NCI-H2107 (cell line): ENCODE results near the gene CEP135.
"Not testable (repeated sequence)": the region's sequence is repeated elsewhere in the genome, so short reads cannot be mapped to it uniquely, and the experiment has no call there.

ENCODE experiments used
- DNase-seq: peaks from one replicate; lab custom pipeline; 2025; lab: John Stamatoyannopoulos, UW

The CEP135 gene, protein sequence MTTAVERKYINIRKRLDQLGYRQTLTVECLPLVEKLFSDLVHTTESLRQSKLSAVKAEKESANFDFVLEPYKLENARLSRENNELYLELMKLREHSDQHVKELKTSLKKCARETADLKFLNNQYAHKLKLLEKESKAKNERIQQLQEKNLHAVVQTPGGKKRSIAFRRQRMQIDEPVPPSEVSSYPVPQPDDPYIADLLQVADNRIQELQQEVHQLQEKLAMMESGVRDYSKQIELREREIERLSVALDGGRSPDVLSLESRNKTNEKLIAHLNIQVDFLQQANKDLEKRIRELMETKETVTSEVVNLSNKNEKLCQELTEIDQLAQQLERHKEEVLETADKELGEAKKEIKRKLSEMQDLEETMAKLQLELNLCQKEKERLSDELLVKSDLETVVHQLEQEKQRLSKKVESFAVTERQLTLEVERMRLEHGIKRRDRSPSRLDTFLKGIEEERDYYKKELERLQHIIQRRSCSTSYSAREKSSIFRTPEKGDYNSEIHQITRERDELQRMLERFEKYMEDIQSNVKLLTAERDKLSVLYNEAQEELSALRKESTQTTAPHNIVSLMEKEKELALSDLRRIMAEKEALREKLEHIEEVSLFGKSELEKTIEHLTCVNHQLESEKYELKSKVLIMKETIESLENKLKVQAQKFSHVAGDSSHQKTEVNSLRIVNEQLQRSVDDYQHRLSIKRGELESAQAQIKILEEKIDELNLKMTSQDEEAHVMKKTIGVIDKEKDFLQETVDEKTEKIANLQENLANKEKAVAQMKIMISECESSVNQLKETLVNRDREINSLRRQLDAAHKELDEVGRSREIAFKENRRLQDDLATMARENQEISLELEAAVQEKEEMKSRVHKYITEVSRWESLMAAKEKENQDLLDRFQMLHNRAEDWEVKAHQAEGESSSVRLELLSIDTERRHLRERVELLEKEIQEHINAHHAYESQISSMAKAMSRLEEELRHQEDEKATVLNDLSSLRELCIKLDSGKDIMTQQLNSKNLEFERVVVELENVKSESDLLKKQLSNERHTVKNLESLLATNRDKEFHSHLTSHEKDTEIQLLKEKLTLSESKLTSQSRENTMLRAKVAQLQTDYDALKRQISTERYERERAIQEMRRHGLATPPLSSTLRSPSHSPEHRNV

DNA sequence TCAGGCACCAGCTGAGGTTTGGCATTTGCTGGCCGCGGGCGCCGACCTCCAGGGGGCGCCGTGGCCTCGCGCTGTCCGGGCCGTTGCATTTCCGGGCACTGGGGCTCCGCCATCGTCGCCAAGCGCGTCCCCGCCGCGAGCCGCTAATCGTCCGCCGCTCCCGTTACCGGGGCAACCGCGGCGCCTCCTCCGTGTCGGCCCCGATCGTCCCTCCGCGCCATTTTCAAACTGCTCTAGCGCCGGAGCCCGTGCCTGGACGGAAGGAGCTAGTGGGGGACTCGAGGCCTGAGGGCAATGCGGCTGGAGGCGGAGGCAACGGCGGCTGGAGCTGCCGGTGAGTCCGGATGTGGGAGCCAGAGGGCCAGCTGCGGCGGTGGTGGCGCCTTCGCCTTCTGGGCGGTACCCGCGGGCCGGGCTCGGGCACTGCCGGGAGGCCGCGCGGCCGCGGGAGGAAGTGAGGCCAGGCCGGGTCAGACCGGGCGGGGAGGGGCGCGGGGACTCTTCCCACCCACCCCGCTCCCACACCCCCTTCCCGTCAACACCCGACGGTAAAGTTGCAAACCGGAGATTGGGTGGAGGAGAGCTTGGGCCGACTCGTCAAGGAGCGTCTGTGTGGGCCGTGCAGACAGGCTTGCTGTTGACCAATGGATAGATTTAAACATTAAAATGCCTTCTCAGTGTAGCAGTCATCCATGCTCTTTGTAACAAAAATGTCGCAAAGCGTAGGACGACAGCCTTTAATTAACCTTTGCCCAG is at the start of gene CEP135:
TSS of gene CEP135 (plus strand) at position 220 of the 756 bp plus-strand sequence. CDS start 3,186 bp downstream, outside the sequence.
- DNase-seq: peak; percentile 81

DNA sequence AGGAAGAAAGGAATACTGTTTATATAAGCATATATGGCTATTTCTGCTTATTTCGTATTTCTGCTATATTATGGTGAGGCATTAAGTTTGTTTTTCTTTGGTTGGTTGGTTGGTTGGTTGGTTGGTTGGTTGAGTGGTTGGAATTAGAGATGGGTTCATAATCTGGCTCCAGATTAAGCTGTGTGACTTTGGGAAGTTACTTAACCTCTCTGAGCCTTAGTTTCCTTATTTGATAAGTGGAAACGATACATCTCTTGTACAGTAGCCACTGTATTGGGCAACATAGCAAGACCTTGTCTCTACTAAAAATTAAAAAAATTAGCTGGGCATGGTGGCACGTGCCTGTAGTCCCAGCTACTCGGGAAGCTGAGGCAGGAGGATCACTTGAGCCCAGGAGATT is 46.1 kb upstream of the CEP135 start:
- DNase-seq: no peak

DNA sequence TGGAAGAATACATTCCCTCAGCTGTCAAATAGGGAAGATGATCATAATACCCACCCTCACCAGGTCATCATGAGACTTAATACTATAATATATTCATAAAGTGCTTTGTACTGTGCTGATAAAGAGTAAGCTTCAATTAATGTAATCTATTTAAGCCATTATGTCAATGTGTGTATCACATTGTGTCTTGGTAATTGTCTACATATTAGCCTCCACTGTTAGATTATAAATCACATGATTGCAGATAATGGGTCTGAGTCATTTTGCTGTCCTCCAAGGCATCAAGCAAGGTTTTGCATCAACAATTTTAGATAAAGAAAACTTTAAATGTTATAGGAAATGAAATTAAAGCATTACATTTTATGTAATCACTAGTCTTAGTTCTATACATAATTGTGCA is 45.2 kb upstream of the CEP135 start:
- DNase-seq: no peak

DNA sequence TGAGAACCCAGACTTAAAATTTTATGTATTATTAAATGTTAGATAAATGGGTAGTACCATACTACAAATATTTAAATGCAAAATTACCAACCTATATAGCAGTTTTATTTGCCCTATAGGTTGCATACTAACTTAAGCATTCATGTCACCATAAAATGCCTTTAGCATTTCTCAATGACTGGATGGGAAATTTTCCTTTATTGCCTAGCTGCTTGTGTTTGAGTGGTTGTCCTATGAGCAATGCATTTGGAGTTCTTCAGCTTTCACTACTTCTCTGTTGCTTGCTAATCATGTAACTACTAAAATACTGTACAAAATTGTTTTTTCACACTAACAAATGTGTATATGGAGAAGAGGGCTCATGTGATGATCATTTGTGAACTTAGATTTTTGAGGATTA is 44.2 kb upstream of the CEP135 start:
- no peak for DNase-seq

DNA sequence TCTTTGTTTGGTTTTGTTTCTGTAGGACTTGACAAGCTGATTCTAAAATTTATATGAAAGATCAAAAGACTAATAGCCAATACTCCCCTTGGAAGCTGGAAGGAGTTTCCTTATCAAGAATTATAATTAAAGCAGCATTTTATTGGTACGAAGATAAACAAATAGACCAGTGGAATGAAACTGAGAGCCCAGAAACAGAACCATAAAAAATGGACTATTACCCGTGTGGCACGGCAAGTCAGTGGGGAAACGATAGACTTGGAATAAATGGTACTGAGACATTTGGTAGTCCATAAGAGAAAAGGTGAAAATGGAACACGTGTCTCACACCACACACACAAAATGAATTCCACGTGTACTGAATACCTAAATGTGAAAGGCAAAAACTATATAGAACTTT is 42.4 kb upstream of the CEP135 start:
- DNase-seq: no peak

DNA sequence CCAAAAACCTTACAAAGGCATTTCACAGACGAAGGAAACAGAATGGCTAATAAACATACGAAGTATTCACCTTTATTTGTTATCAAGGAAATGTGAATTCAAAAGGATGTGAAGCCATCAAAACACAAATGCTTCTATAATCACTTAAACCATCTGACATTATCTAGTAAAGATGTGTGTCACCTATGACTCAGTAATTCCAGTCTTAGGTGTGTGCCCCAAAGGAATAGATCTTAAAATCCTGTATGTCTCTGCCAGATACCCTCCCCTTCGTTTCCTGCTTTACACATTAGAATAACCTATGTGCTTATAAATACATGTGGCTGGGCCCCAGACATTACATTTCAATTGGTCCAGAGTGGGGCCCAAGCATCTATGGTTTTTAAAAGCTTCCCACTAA is 41.8 kb upstream of the CEP135 start:
- DNase-seq: no peak

DNA sequence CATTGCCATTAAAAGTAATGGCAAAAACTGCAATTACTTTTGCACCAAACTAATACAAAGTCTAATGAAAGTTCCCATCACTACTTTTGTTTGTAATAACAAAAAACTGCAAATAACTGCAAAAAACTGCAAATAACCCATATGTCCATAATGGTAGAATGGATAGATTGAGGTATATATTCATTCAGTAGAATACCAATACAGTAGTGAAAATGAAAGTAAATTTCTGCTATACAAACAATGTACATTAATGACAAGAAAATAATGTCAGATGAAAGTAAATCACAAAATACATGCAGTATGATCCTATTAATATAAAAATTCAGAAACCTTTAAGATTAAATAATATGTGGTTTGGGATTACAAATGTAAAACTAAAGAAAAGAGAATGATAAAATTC is 41.3 kb upstream of the CEP135 start:
- no peak for DNase-seq

DNA sequence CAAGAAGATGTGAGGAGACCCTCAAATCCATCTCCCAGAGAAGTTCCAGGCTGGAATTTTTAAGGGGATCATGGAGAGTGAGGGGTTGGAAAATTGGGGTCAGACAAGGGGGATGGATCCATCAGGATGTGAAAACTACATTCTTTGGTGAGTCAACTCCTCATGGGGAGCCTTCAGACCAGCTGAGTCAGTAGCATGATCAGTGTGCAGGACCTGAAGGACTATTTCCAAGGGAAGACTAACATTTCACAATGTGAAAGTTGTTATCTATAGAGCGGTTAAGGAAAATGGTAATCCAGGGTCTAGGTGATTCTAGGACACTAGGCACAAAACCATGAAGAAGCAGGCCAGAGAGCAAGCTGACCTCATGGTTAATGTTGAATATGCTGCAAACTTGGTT is 38.6 kb upstream of the CEP135 start:
- no peak for DNase-seq

DNA sequence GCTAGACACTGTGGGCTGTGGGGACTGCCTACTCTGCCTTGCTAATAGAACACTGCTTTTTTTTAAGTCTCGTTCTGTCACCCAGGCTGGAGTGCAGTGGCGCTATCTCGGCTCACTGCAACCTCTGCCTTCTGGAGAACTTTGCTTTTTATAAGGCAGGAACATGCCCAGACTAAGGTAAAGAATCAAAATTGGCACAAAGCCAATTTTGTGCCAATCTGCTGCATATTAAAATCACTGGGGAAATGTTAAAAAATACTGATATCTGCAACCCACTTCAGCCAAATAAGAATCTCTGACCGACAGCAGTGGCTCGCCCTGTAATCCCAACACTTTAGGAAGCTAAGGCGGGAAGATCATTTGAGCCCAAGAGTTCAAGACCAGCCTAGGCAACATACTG is 36.5 kb upstream of the CEP135 start:
- no peak for DNase-seq

DNA sequence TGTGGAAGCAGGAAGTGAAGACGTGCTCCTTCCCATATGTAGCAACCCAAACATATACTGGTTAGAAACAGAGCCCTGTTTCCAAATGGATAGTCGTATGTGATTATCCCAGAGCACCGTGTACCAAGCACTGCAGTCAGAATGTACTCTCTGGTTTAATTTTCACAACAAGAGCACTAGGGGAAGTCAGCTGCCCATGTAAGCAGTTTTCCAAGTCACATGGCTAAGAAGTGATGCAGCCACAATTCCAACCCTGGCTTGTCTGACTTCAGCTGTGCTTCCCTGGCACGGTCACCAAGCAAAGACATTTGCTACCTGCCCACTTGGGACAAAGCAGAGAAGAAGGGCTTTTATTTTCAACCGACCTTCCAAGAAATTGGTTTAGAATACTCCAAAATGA is 28.2 kb upstream of the CEP135 start:
- no peak for DNase-seq

DNA sequence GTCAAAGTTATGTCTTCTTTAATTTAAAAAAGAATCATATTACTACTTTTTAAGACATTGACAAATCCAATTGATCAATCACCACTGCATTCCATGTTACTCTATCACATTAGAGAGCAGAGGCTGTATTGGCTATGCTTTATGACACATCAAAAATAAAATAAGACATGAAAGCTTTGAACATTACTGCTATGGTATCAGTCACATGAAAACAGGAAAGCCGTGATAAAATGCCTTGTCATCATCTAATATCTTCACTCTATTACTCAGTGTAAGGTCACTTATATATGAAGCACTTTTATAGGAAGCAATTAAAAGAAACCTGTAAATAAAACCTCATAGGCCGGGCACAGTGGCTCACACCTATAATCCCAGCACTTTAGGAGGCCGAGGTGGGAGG is 27.7 kb upstream of the CEP135 start:
- no peak for DNase-seq

DNA sequence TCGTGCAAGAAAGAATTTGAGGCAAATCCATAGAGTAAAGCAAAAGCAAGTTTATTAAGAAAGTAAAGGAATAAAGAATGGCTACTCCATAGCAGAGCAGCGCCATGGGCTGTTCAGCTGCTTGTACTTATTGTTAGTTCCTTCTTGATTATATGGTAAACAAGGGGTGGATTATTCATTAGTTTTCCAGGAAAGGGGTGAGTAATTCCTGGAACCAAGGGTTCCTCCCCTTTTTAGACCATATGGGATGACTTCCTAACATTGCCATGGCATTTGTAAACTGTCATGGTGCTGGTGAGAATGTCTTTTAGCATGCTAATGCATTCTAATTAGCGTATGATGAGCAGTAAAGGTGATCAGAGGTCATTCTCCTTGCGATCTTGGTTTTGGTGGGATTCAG is 23.5 kb upstream of the CEP135 start:
- no peak for DNase-seq

DNA sequence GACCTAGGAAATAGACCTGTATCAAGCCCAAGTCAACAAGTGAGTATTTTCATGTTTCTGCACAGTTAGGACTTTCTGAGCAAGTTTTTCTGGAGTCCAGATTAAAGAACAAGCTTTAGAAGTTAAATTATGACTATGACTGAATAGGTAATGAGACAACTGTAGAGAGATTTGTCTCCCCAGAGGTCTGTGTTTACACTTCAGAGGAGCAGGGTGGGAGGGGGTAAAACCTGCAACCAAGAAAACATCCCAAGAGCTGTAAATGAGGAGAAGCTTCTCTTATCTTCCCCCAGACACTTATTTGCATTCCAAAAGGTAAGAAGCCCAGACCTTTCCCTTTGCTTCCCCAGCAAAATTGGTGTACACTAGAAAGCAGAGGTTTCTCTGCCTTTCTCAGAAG is 22.1 kb upstream of the CEP135 start:
- no peak for DNase-seq

DNA sequence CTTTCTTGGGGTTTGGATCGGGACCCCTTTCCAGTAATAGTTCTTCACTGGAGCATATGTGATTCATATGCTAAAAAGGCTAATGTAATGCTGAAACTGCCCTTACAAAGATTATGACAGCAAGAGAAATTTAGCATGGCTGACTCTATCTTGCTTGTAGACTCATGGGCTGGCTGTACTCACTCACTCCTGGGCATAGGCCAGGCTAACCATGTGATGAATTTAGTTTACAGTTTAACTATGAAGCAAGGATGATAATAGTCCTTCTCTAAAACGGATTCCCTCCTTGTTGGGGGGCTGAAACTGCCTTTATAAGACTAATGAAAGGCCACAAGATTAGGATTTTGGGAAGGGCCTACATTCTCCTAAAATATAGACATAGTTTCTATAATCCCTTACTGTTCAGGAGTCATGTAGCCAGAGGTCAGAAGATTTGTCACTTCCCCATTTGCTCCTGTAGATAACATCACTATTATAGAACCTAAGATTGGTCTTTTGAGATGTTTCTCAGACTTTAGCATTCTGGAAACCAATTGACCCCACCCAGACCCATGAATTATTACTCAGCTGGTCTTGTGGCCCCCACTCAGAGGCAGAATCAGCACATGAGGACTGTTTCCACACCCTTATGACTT is 20.8 kb upstream of the CEP135 start:
- no peak for DNase-seq

DNA sequence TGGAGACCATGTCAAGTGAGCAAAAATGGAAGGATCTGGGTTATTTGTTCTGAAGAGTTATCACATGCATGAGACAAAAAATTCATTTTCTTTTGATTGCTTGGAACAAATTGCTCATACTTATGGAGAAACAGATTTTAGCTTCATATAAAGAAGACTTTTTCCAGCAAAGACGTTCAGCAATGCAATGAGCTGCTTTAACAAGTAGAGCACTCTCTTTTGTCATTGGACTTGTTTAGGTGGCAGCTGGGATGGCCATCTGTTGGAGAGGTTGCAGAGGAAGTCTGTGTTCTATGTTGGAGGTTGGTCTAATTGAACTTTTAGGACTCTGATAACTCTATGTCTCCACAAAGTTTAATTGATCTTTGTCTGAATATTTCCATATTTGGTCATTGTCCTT is 19.9 kb upstream of the CEP135 start:
- no peak for DNase-seq

DNA sequence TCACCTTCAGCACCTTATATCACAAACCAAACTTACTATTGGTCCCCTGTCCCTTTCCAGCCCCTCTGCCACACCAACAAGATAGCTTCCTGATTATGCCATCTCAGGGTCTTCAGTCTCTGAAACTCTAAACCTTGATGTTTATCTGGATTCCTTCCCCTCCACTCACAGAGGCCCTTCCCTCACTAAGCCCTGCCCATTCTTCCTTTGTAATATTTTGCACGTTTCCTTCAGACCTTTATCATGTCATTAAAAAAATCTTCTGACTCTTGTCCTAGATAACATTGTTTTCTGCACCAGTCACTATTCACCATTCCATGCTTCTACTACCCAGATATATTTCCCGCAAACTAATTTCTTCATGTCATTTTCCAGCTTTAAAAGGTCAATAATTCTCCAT is 17.7 kb upstream of the CEP135 start:
- DNase-seq: no peak

DNA sequence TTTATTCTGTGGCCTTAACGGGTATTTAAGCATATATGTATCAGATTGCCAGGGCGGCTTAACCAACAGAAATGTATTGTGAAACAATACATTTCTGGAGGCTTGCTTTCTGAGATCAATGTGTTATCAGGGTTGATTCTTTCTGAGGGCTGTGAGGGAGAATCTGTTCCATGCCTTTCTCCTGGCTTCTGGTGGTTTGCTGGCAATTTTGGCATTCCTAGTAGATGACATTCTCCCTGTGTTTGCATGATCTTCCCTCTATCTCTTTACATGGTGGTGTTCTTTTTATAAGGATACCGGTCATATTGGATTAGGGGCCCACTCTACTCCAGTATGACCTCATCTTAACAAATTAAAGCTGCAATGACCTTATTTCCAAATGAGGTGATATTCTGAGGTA is 16.9 kb upstream of the CEP135 start:
- no peak for DNase-seq

DNA sequence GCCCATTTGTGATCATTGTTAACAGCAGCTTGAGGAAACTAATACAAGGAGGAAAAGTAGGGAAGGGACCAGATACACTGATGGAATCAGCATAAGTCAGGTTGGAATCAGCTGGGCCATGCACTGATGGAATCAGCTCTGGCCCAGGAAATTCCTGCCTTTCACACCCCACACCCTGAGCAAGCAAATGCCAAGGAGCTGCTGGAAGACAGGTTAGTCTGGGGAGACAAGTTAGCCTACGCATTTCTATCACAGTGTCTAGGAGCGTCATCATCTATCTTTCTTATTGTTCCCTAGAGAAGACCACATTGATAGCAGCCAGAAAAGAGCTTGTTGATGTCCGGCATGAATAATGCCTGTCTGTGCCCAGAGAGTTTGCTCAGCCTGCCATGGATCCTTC is 16.2 kb upstream of the CEP135 start:
- DNase-seq: no peak

DNA sequence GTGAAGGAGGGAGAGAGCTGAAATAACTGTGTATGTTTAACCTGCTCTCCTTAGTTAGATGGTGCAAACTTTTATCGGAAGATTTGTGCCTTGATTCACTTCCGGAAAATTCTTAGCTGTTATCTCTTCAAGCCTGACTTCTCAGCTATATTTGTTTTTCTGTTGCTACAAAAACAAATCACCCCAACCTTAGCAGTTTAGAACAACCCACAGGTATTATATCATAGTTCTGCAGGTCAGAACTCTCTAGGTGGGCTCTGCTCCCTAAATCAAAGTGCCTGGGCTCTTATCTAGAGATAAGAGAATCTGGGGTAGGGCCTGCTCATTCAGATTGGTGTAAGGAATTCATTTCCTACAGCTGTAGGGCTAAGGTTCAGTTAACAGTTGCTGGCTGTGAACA is 15.1 kb upstream of the CEP135 start:
- no peak for DNase-seq

DNA sequence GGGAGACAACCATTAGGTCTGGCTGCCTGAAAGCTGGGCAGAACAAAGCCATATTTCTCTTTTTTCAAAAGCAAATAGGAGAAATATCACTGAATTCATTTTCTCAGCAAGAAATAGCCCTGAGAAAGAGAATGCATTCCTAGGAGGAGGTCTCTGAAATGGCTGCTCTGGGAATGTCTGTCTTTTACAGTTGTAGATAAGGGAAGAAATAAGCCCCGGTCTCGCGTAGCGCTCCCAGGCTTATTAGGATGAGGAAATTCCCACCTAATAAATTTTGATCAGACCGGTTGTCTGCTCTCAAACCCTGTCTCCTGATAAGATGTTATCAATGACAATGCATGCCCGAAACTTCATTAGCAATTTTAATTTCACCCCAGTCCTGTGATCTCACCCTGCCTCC is 12.8 kb upstream of the CEP135 start:
- not testable (repeated sequence) for DNase-seq

DNA sequence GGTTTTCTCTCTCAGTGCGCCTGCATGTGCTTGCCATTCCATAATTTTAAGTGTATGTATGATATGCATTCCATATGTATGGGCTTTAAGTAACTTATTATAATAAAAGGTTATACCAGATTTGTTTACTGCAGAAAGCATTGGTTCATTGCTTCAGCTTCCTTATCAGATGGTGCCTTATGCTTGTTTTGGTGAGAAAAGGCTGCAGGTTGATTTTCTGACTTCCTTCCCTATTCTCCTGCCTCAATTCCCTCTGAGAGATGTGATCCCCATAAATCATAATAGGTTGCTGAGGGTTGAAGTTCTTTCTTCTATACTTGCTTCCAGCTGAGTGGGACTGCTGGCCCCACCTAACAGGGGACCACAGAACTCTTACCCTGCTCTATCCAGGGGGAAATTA is 10.3 kb upstream of the CEP135 start:
- DNase-seq: no peak

DNA sequence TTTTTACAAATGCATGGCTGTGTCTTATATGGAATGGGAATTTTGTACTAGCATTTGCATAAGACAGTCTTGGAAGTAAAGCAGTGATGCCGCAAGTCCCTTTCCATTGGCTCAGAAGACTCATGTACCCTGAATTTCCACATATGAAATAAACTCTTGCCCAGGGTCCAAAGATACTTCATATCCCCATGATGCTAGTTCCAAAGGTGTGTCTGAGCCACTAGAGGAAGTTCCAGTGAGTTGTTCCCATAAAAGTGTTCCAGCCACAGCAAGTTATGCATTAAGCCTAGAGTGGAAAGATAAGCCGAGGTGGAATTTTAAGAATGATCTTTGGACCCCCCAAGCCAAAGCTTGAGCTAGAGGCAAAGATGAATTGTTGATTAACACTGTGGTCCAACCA is 9.3 kb upstream of the CEP135 start:
- DNase-seq: no peak
